Heart left ventricle (tissue), 16 donors: ENCODE measurements around the gene C12orf75. TPM values are rescaled to one million over a fixed set of nuclear protein-coding genes. Genes with fewer than 3 reads are reported as not detected.
A peak's percentile ranks its signal among the peaks of the same experiment; 100 is the strongest.

Experiments used
- ATAC-seq, 4 donors: fragments of 200-7000 bp; cut with Tn5 transposase; one replicate each; pipeline ENCODE4 v1.9.1; 2020 to 2022; ENCODE audit warnings: moderate library complexity in 4 of 4, mild to moderate bottlenecking in 3 of 4, moderate number of reproducible peaks in 1 of 4
- DNase-seq, 5 donors: peaks; one replicate each; pipeline ENCODE4 v3.0.0-alpha.2; 2020
- H3K27ac ChIP-seq, 12 donors: fragments of 200-600 bp; sonication (generic) in 4 of 12; one replicate each; pipeline versions ENCODE4 v1.5.0 to v1.8.0; 2016 to 2022; ENCODE audit warnings: mild to moderate bottlenecking in 2 of 12
- H3K27me3 ChIP-seq, 9 donors: fragments of 200-600 bp; sonication (generic) in 2 of 9; one replicate each; pipeline versions ENCODE4 v1.5.1 to v1.8.0; 2016 to 2022; ENCODE audit warnings: mild to moderate bottlenecking in 3 of 9
- H3K36me3 ChIP-seq, 9 donors: fragments of 200-600 bp; sonication (generic) in 2 of 9; one replicate each; pipeline versions ENCODE4 v1.5.0 to v1.8.0; 2018 to 2022; ENCODE audit warnings: mild to moderate bottlenecking in 2 of 9
- H3K4me1 ChIP-seq, 12 donors: fragments of 200-600 bp; sonication (generic) in 4 of 12; one replicate each; pipeline versions ENCODE4 v1.5.0 to v1.8.0; 2016 to 2022; ENCODE audit warnings: mild to moderate bottlenecking in 3 of 12
- H3K4me3 ChIP-seq, 12 donors: fragments of 200-600 bp; sonication (generic) in 4 of 12; one replicate each; pipeline versions ENCODE4 v1.5.0 to v1.8.0; 2017 to 2022; ENCODE audit warnings: mild to moderate bottlenecking in 9 of 12, moderate library complexity in 4 of 12
- H3K9me3 ChIP-seq, 12 donors: fragments of 200-600 bp; sonication (generic) in 4 of 12; one replicate each; pipeline versions ENCODE4 v1.5.0 to v1.8.0; 2016 to 2022; ENCODE audit warnings: mild to moderate bottlenecking in 1 of 12
- POLR2A ChIP-seq, 2 donors: fragments of 450-650 bp; IDR thresholded peaks; one replicate each; pipeline ENCODE4 v1.6.1; 2017; ENCODE audit warnings: antibody characterized with exemption in 2 of 2, mild to moderate bottlenecking in 2 of 2, moderate library complexity in 2 of 2
- WGBS, 4 donors: extraction: QIAGEN DNeasy Blood & Tissue Kit in 2 of 4; methylation state at CpG; one replicate each; pipeline versions ENCODE4 v1.1.5 to v1.1.7; 2013 to 2018; 5-methylcytosine and 5-hydroxymethylcytosine counted together
- intact Hi-C, 10 donors: fragments of 100-400 bp; cut with DNase I; formaldehyde crosslinking; loops; one replicate each; pipeline versions ENCODE4 v1.11.1 to v1.14.2; 2022
- polyA plus RNA-seq, 2 donors: library from polyadenylated mRNA; stranded (reverse); fragments of 200-250 nt; gene quantifications; one replicate each; pipeline ENCODE4 v1.2.3, GENCODE V29; 2013
- total RNA-seq, 9 donors: library from RNA; depleted of rRNA in 2 of 9; stranded (reverse); fragments of >200 nt in 2 of 9; fragmentation: NEBNext Ultra II Directional in 3 of 9; extraction: Animal tissue kit (Norgen Biotek cat#: 25700) in 3 of 9; gene quantifications; one replicate each; pipeline versions ENCODE4 v1.1.0 to v1.2.4, GENCODE V29; 2016 to 2023
- TF ChIP-seq, protein P1 (sequence below), 12 donors: fragments of 200-600 bp; sonication (generic) in 4 of 12; IDR thresholded peaks; one replicate each; pipeline versions ENCODE4 v1.5.0 to v1.8.0; 2018 to 2022; ENCODE audit warnings: antibody characterized with exemption in 12 of 12, mild to moderate bottlenecking in 5 of 12
- donor health status: ischemic (EF 13 %, LVEDD 7.1; RV severe dilation, severe dysfunction).
- donor health status: healthy with polysubstance abuse.
- donor health status: DM: no; HTN: yes; CAD: no.
- donor health status: DM: no; HTN: no; CAD: no.
- donor health status: ischemic (EF 25% LVEDD 6.9; RV normal size, moderate dysfunction).
- donor health status: ischemic (EF 25% LVEDD 5.7; RV mildly dilated, moderate dysfunction).
- donor health status: healthy.
- donor health status: DM: yes; HTN: yes; CAD: no.
- donor health status: ischemic (EF 35%, LVEDD 5.7; RV mildly dilated, moderate dysfunction).
- donor health status: nonischemic (EF 11% LVEDD 7.7; RV severe dilation, severe dysfunction).
- donor health status: DM: yes; HTN: yes; CAD: no.
- donor health status: PGD.
- donor health status: ischemic (EF 29% LVEDD 5.4; RV normal size, mild dysfunction).
- donor health status: nonischemic (EF 23%, LVEDD 6.1; RV moderate dilation, normal function).

The C12orf75 gene
- total and polyA plus RNA-seq, 11 donors: 0.33 to 14.5 (median 1.4) TPM; not detected in 1

DNA sequence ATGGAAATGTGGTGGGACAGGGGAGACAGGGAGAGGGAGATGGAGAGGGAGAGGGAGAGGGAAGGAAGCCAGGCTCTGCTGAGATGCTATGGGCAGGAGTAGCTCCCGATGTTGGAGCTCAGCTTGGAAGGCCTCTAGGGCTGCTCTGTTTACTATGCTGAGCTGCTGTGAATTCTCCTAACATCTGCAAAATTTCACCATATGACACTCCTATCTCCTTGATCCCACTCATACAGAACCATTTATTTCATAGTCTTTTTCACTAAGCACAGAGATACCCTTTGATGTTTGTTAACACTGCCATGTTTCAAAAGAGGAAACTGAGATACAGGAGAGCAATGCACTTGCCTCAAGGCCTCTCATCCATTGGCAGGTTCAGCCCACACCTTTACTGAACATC lies 60.7 kb downstream of the C12orf75 start:
- intact Hi-C loops: no loop called here
- H3K36me3 ChIP-seq: no peaks in the 10 kb centered on the region
- TF ChIP-seq, protein P1, sequence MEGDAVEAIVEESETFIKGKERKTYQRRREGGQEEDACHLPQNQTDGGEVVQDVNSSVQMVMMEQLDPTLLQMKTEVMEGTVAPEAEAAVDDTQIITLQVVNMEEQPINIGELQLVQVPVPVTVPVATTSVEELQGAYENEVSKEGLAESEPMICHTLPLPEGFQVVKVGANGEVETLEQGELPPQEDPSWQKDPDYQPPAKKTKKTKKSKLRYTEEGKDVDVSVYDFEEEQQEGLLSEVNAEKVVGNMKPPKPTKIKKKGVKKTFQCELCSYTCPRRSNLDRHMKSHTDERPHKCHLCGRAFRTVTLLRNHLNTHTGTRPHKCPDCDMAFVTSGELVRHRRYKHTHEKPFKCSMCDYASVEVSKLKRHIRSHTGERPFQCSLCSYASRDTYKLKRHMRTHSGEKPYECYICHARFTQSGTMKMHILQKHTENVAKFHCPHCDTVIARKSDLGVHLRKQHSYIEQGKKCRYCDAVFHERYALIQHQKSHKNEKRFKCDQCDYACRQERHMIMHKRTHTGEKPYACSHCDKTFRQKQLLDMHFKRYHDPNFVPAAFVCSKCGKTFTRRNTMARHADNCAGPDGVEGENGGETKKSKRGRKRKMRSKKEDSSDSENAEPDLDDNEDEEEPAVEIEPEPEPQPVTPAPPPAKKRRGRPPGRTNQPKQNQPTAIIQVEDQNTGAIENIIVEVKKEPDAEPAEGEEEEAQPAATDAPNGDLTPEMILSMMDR (IDR thresholded peaks at IDR 0.05): no peak
- TF ChIP-seq POLR2A (IDR thresholded peaks at IDR 0.05): no peak
- H3K4me3 ChIP-seq: no peak overlapping the region
- H3K27me3 ChIP-seq: no peaks in the 10 kb centered on the region
- DNase-seq (no peak), ATAC-seq (no peak)
- H3K4me1 ChIP-seq: peaks cover 0 to 13% (median 6%) of the 10 kb centered on the region in 12 donors
- no peaks in the 10 kb centered on the region for H3K9me3 ChIP-seq
- 85 to 95% (median 87%) methylated on average over 1 of the region's 1 CpG for WGBS, 4 donors
- no peak overlapping the region for H3K27ac ChIP-seq

DNA sequence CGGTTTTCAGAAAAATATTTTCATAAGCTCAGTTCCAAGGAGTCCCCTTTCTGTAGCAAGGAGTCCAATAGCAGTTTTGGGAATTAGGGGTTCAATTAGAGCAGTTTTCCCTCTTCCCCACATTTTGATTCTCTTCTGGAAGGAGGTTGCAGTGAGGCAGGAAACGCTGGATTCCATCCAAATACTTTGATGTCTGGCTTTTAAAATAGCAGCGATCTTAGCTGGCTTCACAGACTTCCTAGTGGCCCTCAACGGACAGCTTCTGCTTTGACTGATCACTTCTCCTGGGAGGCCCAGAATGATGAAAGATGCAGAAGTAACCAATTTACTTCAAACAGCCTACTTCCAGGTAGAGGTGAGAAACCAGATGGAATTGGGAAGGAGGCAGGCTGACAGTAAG lies 63.1 kb downstream of the C12orf75 start:
- DNase-seq (no peak), ATAC-seq (peak in 1 of 4 donors; percentile 50)
- 7 to 15% (median 9%) methylated on average over 4 of the region's 4 CpGs for WGBS, 4 donors
- Histone ChIP-seq H3K9me3 (peaks cover 0 to 4% (median 0%) of the 10 kb centered on the region in 12 donors), H3K36me3 (no peaks in the 10 kb centered on the region), H3K4me3 (no peak overlapping the region), H3K4me1 (peaks cover 0 to 13% (median 6%) of the 10 kb centered on the region in 12 donors), H3K27me3 (no peaks in the 10 kb centered on the region), H3K27ac (no peak overlapping the region)
- TF ChIP-seq, protein P1 (IDR thresholded peaks at IDR 0.05): no peak
- no peak for TF ChIP-seq POLR2A (IDR thresholded peaks at IDR 0.05)
- intact Hi-C loops: no loop called here

DNA sequence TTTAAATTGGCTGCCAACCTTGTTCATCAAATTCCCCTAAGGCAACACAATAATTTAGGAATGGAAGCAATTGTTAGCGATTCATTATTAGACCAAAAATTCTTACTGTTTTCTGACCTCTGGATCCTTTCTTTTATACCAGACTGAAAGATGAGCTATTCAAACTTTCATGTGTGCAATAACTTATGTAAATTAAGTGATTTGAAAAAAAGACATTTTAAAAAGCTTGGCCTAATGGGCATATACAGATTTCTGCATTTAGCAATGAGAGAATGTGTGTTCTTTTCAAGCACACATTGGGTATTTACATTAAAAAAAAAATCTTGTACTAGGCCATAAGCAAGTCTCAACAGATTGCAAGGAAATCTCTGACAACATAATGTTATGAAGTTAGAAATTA lies 65.5 kb downstream of the C12orf75 start:
- no peak overlapping the region for H3K27ac ChIP-seq
- intact Hi-C loops: no loop called here
- peaks cover 0 to 6% (median 0%) of the 10 kb centered on the region in 12 donors for H3K9me3 ChIP-seq
- H3K4me1 ChIP-seq: peaks cover 0 to 13% (median 6%) of the 10 kb centered on the region in 12 donors
- no peaks in the 10 kb centered on the region for H3K36me3 ChIP-seq
- H3K27me3 ChIP-seq: no peaks in the 10 kb centered on the region
- WGBS, 4 donors: 96 to 98% (median 97%) methylated on average over 1 of the region's 1 CpG
- H3K4me3 ChIP-seq: no peak overlapping the region
- TF ChIP-seq POLR2A (IDR thresholded peaks at IDR 0.05): no peak
- TF ChIP-seq, protein P1 (IDR thresholded peaks at IDR 0.05): no peak
- DNase-seq: no peak
- no peak for ATAC-seq

DNA sequence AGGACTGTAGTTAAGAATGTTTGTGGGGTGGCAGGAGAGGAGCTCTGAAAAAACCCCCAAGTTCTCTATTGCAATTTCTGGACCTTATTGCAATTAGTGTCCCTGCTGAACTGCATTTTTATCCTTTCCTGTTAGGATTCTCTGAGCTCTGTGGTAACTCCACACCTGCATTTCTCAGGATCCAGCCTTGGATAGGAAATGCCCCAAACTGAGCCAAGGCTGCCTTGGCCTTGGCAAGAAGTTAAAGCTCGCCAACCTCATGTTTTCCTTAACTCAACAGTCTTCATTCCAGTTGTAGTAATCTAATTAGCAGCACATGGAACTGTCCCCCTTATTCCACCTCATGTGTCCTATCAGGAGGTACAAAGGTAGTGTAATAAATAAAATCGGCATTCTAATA lies 66.5 kb downstream of the C12orf75 start:
- H3K9me3 ChIP-seq: peaks cover 0 to 6% (median 0%) of the 10 kb centered on the region in 12 donors
- H3K4me1 ChIP-seq: peaks cover 0 to 13% (median 6%) of the 10 kb centered on the region in 12 donors
- 89 to 94% (median 91%) methylated on average over 2 of the region's 2 CpGs for WGBS, 4 donors
- H3K27ac ChIP-seq: no peak overlapping the region
- DNase-seq (no peak), ATAC-seq (no peak)
- no peaks in the 10 kb centered on the region for H3K36me3 ChIP-seq
- no peaks in the 10 kb centered on the region for H3K27me3 ChIP-seq
- no peak overlapping the region for H3K4me3 ChIP-seq
- intact Hi-C loops: no loop called here
- TF ChIP-seq, protein P1 (IDR thresholded peaks at IDR 0.05): no peak
- TF ChIP-seq POLR2A (IDR thresholded peaks at IDR 0.05): no peak
